Suprapubic skin (tissue), 4 donors: ENCODE measurements around the gene MYO10. TPM values are rescaled to one million over a fixed set of nuclear protein-coding genes. Genes with fewer than 3 reads are reported as not detected.
A peak's percentile ranks its signal among the peaks of the same experiment; 100 is the strongest.

Source experiments
- DNase-seq, 2 donors: peaks; one replicate each; pipeline ENCODE4 v3.0.0-alpha.2; 2019; ENCODE audit warnings: low spot score in 2 of 2
- H3K27ac ChIP-seq: fragments of 200-600 bp; sonication (generic); one replicate; pipeline ENCODE4 v1.5.1; 2019
- H3K27me3 ChIP-seq: fragments of 200-600 bp; sonication (generic); one replicate; pipeline ENCODE4 v1.5.1; 2019
- H3K36me3 ChIP-seq: fragments of 200-600 bp; sonication (generic); one replicate; pipeline ENCODE4 v1.5.1; 2019
- H3K4me1 ChIP-seq: fragments of 200-600 bp; sonication (generic); one replicate; pipeline ENCODE4 v1.5.1; 2019
- H3K4me3 ChIP-seq: fragments of 200-600 bp; sonication (generic); one replicate; pipeline ENCODE4 v1.5.1; 2019; ENCODE audit warnings: mild to moderate bottlenecking
- H3K9me3 ChIP-seq: fragments of 200-600 bp; sonication (generic); one replicate; pipeline ENCODE4 v1.5.1; 2019
- EP300 ChIP-seq: sonication (generic); formaldehyde crosslinking; IDR thresholded peaks from one replicate; pipeline ENCODE4 v1.6.1; 2017; ENCODE audit warnings: antibody characterized with exemption
- POLR2A ChIP-seq, 2 donors: fragments of 450-650 bp; IDR thresholded peaks; one replicate each; pipeline ENCODE4 v1.6.1; 2017; ENCODE audit warnings: antibody characterized with exemption in 2 of 2, mild to moderate bottlenecking in 2 of 2, moderate library complexity in 2 of 2
- POLR2AphosphoS5 ChIP-seq, 3 donors: sonication (generic); formaldehyde crosslinking; IDR thresholded peaks; one replicate each; pipeline ENCODE4 v1.6.1; 2017; ENCODE audit warnings: antibody characterized with exemption in 3 of 3
- WGBS: methylation state at CpG from one replicate; pipeline ENCODE4 v1.1.5; 2018; 5-methylcytosine and 5-hydroxymethylcytosine counted together
- total RNA-seq, 4 donors: library from RNA; depleted of rRNA; stranded (reverse); fragments of >200 nt; gene quantifications; one replicate each; pipeline ENCODE4 v1.1.0, GENCODE V29; 2016
- TF ChIP-seq, protein P1 (sequence below), 2 donors: fragments of 200-600 bp in 1 of 2; fragments of 450-650 bp in 1 of 2; sonication (generic) in 1 of 2; IDR thresholded peaks; one replicate each; pipeline ENCODE4 v1.5.1; 2016 to 2019; ENCODE audit warnings: antibody characterized with exemption in 2 of 2, mild to moderate bottlenecking in 1 of 2, moderate library complexity in 1 of 2

Gene MYO10
- total RNA-seq, 4 donors from 2014 or later: 37.7 to 109 (median 64.6) TPM

DNA sequence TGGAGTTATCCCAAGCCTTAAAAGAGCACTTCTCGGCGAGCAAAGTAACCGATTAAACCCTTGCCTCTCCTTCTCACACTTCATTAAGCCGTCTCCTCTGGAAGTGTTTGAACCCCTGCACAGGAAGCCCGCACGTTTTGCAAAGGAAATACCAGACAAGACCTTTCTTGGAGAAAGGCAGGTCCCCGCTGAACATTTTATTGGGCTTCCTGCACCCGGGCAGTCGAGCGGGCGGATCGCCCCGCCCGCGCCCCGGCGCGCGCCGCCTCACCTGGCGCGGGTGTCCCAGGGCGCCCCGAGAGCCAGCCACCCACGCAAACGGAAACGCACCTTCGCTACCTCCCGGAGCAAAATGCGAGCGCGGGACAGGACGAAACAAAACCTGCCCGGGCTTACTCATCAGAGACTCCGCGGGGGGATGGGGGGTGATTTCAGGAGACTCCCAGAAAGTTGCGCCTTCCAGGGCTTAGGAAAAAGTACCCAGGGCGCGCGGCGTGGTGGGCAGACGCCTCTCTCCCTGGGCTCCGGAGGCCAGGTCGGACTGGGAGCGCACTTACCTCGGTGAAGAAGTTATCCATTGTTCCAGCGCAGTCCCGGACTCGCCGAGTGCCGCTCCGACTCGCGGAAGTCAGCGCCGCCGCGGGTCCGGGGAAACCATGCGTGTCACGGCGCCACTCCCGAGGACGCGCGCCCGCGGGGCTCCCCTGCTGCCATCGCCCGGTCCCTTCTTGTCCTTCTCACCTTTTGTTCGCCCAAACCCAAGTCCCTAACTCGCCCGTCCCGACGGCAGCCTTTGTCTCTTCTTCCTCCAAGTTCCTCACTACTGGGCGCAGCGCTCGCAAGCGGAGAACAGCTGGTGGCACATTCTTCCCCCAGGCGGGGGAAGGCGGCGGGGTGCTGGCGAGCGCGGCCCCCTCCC lies 598 bp downstream of the MYO10 start:
- no peaks in the 10 kb centered on the region for H3K36me3 ChIP-seq
- TF ChIP-seq EP300 (no peak), POLR2AphosphoS5 (IDR thresholded peaks at IDR 0.05) (peak in 1 of 3 donors; percentile 7), POLR2A (IDR thresholded peaks at IDR 0.05) (no peak)
- TF ChIP-seq, protein P1, sequence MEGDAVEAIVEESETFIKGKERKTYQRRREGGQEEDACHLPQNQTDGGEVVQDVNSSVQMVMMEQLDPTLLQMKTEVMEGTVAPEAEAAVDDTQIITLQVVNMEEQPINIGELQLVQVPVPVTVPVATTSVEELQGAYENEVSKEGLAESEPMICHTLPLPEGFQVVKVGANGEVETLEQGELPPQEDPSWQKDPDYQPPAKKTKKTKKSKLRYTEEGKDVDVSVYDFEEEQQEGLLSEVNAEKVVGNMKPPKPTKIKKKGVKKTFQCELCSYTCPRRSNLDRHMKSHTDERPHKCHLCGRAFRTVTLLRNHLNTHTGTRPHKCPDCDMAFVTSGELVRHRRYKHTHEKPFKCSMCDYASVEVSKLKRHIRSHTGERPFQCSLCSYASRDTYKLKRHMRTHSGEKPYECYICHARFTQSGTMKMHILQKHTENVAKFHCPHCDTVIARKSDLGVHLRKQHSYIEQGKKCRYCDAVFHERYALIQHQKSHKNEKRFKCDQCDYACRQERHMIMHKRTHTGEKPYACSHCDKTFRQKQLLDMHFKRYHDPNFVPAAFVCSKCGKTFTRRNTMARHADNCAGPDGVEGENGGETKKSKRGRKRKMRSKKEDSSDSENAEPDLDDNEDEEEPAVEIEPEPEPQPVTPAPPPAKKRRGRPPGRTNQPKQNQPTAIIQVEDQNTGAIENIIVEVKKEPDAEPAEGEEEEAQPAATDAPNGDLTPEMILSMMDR (IDR thresholded peaks at IDR 0.05): no peak
- peak overlapping the region; percentile 92 for H3K4me3 ChIP-seq
- H3K9me3 ChIP-seq: no peaks in the 10 kb centered on the region
- H3K27me3 ChIP-seq: peaks cover 3% of the 10 kb centered on the region
- peak; percentile 83 to 86 for DNase-seq
- 1% methylated on average over 60 of the region's 85 CpGs for WGBS
- H3K27ac ChIP-seq: peak overlapping the region; percentile 97
- peaks cover 45% of the 10 kb centered on the region for H3K4me1 ChIP-seq

DNA sequence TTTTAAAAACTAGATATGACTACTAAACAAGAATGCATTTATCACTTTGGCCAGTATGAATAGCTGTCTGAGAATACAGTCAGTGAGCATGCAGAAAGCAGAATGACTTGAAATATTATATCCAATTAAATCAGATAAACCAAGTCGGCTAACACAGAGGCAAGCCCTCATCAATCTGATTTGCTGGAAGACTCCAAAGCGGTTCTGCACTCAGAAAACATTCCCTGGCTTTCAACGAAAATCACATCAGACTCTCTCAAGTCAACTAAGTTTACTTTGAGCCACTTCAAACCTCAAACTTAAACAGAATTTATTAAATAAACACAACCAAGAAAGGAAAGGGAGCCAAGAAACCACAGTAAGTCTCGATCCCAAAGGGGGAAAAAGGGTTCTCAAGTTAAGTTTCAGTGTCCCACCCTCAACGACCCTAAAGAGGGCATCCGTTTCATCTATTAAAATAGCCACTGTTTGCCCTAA lies 1.4 kb downstream of the MYO10 start:
- no peaks in the 10 kb centered on the region for H3K9me3 ChIP-seq
- DNase-seq: no peak
- peak overlapping the region; percentile 97 for H3K27ac ChIP-seq
- H3K4me1 ChIP-seq: peaks cover 45% of the 10 kb centered on the region
- no peak for TF ChIP-seq POLR2AphosphoS5 (IDR thresholded peaks at IDR 0.05)
- H3K4me3 ChIP-seq: peak overlapping the region; percentile 92
- H3K36me3 ChIP-seq: no peaks in the 10 kb centered on the region
- WGBS: 2% methylated on average over 6 of the region's 6 CpGs
- peaks cover 3% of the 10 kb centered on the region for H3K27me3 ChIP-seq

DNA sequence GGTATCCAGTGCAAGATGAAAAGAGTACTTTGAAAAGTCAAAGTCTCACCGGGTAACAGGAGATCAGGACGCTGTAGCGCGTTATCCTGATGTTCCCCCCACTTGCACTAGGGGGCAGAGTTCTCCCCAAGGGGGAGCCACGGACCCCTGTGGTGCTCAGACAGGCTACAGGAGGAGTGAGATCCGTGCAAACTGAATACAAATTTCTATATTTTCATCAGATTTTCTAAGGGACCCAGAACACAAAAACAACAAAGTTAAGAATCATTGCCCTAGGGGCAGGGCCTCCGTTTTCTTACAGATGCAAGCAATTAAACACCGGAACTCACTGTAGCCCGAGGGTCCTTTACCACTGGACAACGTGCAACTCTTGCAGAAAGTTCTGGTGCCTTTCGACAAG lies 2.0 kb downstream of the MYO10 start:
- Histone ChIP-seq H3K36me3 (no peaks in the 10 kb centered on the region), H3K4me1 (peaks cover 45% of the 10 kb centered on the region), H3K27me3 (peaks cover 3% of the 10 kb centered on the region), H3K9me3 (no peaks in the 10 kb centered on the region), H3K4me3 (peak overlapping the region; percentile 92), H3K27ac (no peak overlapping the region)
- TF ChIP-seq, protein P1 (IDR thresholded peaks at IDR 0.05): peak; percentile 22 to 80
- no peak for TF ChIP-seq EP300
- DNase-seq: peak in 1 of 2 donors; percentile 73
- 9% methylated on average over 11 of the region's 11 CpGs for WGBS

DNA sequence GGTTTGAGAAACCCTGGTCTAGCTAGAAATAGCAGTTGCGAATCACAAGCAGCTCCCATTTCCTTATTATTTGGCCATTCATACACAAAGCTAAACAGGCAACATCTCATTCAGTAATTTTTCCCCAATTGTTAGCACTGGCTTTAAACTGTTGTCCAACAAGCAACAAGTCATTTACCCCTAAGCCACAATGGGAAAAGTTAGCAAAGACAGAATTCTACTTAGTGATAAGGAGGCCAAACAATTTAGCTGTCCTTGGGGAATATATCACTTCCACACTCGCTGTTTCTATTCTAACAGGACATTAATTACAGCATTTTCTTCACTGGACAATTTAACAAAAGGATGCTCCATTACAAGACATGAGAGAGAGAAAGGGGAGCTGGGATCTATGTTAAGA lies 2.8 kb downstream of the MYO10 start:
- peak overlapping the region; percentile 92 for H3K4me3 ChIP-seq
- peaks cover 45% of the 10 kb centered on the region for H3K4me1 ChIP-seq

DNA sequence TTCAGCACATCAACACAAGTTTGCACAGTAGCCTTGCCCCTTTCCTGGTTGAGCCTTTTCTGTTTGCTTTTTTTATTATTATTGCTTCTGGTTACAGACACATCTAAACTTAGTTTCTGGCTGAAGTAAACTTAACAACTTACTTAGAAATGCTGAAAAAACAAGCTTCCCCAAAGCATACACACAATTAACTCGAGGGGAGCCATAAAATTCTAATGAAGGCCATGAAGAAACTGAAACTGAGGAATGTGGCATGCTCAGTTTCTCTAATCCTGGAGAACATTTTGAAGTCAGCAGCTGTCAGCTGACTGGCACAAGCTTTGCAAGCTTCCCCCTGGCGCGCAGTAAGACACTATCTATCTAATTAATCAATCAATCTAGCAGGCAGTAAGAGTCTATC lies 3.7 kb downstream of the MYO10 start:
- no peaks in the 10 kb centered on the region for H3K36me3 ChIP-seq
- 35% methylated on average over 3 of the region's 3 CpGs for WGBS
- no peaks in the 10 kb centered on the region for H3K9me3 ChIP-seq
- peaks cover 3% of the 10 kb centered on the region for H3K27me3 ChIP-seq
- no peak overlapping the region for H3K4me3 ChIP-seq
- no peak overlapping the region for H3K27ac ChIP-seq
- peaks cover 40% of the 10 kb centered on the region for H3K4me1 ChIP-seq
- TF ChIP-seq, protein P1 (IDR thresholded peaks at IDR 0.05): no peak
- TF ChIP-seq POLR2AphosphoS5 (IDR thresholded peaks at IDR 0.05) (no peak), EP300 (no peak), POLR2A (IDR thresholded peaks at IDR 0.05) (no peak)
- DNase-seq: no peak

More for the DNA sequence above, 2.8 kb downstream of the MYO10 start:
- H3K27ac ChIP-seq: no peak overlapping the region
- H3K9me3 ChIP-seq: no peaks in the 10 kb centered on the region
- peaks cover 3% of the 10 kb centered on the region for H3K27me3 ChIP-seq
- TF ChIP-seq, protein P1 (IDR thresholded peaks at IDR 0.05): no peak
- TF ChIP-seq POLR2AphosphoS5 (IDR thresholded peaks at IDR 0.05) (no peak), POLR2A (IDR thresholded peaks at IDR 0.05) (no peak), EP300 (no peak)
- H3K36me3 ChIP-seq: no peaks in the 10 kb centered on the region
- 83% methylated on average over 2 of the region's 2 CpGs for WGBS
- no peak for DNase-seq
